HG03432 (cell line): ENCODE results near the gene LYL1.

ENCODE experiments used
- ATAC-seq: cut with Tn5 transposase; IDR thresholded peaks from one replicate; pipeline ENCODE4 v1.9.1; 2021; ENCODE audit warnings: mild to moderate bottlenecking, moderate library complexity; ENCODE audit not compliant: unreplicated experiment

LYL1 gene

GRCh38 chr19:13109361-13110098 lies 6.9 kb upstream of the LYL1 start:
- ATAC-seq = no peak

DNA sequence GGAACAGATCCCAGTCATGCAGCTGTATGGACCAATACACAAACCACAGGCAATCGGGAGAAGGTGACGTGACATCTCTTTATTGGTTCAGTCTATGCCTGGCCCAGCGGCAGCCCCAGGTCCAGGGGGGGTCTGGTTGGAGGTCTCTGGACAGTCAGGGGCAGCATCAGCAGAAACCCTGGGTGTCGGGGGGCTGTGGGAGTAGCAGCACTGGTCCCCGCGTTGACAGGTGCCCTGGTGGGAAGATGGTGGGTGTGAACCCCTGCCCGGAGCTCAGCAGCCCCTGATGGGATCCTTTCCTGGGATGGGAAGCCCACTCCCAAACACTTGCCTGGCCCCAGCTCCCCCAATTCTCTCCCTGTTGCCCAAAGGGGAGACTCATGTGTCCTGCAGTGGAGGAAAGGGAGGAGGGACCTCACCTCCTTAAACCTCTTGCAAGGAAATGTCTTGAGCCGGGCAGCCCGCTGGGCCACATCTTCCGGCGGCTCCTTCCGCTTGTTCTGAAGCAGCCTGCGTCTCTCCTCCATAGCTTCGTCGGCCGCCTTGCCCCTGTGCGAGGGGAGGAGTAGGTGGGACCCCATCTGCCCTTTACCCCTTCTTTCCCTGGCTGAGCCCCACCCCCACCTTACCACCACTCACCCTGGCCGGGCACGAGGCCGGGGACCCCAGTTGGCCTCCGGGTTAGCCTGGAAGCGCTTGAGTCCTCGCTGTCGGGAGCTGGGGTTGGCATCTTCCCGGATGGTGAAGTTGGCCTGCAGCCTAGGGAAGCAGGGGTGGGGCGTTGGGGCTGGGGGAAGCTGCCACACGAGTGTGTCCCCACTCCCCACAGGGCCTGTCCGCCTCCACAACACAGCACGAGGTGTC lies 2.4 kb upstream of the LYL1 start:
- peak; percentile 1 for ATAC-seq

- ATAC-seq = peak; percentile 46
Measured at GRCh38 chr19:13104360-13104847, 1.7 kb upstream of the LYL1 start.

DNA sequence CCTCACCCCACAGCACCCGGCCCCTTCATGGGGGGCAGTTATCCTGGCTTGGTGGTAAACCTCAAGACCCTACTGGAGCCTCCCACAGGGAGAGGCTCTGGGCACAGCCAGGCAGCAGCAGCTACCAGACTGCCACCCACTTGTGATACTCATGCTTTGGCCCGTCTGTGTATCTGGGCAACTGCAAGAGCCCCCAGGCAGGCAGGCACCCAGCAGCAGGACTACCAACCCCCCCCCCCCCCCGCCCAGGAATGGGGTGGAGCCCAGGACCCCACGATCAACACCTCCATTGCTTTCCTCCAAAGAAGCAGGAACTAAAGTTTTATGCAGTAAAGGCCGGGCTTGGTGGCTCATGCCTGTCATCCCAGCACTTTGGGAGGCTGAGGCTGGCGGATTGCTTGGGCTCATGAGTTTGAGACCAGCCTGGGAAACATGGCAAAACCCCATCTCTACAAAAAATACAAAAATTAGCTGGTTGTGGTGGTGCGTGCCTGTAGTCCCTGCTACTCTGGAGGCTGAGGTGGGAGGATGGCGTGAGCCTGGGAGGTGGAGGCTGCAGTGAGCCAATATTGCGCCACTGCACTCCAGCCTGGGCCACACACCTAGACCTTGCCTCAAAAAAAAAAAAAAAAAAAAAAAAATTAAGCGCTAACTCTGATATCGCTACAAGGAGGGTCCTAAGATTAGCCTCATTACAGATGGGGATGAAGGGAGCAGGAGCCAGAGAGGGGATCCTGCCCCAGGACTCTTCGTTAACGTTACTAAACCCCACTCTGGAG lies 1.1 kb upstream of the LYL1 start:
- ATAC-seq = no peak

GRCh38 chr19:13102416-13102665 lies 317 bp downstream of the LYL1 start:
- peak; percentile 1 for ATAC-seq

GRCh38 chr19:13101590-13102415 lies 855 bp downstream of the LYL1 start:
- ATAC-seq = no peak

GRCh38 chr19:13100841-13101589 lies 1.6 kb downstream of the LYL1 start:
- ATAC-seq = no peak

DNA sequence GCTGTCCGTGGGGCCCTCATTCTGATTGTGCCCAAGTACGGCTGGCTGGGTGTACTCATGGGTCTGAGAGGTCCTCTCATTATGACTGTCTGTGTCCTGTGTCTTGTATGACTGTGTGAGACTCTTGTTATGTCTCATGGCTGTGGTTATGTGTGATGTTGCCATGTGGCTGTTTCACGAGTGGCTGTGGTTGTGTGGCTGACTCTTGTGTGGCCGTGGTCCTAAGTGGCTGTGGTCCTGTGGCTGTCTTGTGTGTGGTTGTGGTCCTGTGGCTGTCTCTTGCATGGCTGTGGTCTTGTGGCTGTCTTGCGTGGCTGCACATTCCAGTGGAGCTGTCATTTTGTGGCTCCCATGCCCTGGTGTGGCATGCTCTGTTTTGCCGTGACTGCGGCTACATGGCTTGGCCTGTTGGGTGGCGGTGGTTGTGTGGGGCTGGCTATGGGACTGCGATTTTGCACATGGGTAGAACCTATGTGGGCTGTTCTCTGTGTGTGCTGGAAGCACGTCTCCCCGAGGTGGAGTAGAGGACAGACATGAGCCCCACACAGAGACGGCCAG lies 2.5 kb downstream of the LYL1 start:
- no peak for ATAC-seq

DNA sequence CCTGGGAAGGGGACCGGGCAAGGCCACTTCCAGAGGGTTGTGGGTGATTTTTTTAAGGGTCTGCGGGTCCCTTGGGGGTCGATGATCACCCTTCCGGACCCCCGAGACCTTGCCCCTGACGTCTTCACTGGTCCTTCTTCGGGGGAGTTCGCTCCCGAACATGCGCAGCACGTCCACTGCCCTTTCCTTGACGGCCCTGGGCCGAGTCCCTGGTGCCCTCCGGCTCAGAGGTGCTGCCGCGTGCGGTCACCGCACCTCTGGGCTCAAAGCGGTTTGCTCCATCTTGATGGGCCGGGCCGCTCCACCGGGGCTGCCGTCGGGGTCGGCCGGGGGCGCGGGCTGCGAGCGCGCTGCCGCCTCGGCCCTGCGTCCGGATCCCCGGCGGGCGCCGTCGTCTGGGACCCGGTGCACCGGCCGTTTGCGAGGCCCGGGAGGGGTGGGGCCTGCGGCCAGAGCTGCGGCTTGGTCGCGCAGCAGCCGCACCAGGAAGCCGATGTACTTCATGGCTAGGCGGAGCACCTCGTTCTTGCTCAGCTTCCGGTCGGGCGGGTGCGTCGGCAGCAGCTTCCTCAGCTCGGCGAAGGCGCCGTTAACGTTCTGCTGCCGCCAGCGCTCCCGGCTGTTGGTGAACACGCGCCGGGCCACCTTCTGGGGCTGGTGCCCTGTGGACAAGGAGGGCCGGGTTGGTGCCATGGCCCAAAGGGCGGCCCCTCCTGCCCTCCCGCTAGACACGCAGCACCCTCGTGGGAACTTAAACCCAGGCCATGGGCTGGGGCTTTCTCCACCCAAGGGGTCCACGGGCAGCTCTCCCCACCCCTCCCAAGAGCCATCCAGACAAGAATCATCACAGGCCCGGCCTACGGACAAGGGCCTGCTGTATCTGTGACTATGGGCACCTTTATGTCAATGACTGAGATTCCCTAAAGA lies 3.3 kb downstream of the LYL1 start:
- ATAC-seq = no peak

- ATAC-seq = no peak
Measured at GRCh38 chr19:13098277-13099072, 4.2 kb downstream of the LYL1 start.

GRCh38 chr19:13097463-13098258 lies 5.0 kb downstream of the LYL1 start:
- ATAC-seq = no peak

GRCh38 chr19:13097033-13097462 lies 5.6 kb downstream of the LYL1 start:
- ATAC-seq = no peak

- ATAC-seq = no peak
Measured at GRCh38 chr19:13095934-13096927, 6.4 kb downstream of the LYL1 start.

- ATAC-seq = no peak
Measured at GRCh38 chr19:13095393-13095784, 7.3 kb downstream of the LYL1 start.

DNA sequence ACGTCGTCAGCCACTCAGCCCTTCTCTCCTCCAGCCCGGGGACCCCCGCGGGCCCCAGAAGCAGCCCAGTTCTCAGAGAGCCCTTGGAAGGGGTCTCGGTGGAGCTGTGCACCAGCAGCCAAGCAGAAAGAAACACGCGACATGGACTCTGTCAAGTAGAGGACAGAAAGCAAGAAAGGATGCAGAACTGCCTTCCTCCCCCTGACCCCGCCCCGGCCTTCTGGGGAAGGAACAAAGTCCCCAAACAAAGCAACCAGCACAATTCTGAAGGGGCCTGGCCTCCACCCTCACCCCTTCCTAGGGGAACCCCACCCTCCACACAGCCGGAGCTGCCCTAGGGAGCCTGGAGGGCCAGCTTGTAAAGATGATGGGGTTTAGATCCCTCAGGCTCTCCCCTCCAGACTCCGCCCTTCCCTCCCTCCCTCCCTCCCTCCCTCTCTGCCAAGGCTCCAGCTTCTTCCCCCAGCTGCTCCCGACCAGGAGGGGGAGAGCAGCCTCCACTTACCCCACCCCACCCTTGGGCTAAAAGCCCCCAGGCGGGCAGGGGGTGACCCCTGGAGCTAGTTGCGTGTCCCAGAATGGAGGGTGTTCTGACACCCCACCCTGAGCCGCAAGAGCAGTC lies 7.8 kb downstream of the LYL1 start:
- ATAC-seq = no peak
